ENCODE results near the gene DTL.

DNA sequence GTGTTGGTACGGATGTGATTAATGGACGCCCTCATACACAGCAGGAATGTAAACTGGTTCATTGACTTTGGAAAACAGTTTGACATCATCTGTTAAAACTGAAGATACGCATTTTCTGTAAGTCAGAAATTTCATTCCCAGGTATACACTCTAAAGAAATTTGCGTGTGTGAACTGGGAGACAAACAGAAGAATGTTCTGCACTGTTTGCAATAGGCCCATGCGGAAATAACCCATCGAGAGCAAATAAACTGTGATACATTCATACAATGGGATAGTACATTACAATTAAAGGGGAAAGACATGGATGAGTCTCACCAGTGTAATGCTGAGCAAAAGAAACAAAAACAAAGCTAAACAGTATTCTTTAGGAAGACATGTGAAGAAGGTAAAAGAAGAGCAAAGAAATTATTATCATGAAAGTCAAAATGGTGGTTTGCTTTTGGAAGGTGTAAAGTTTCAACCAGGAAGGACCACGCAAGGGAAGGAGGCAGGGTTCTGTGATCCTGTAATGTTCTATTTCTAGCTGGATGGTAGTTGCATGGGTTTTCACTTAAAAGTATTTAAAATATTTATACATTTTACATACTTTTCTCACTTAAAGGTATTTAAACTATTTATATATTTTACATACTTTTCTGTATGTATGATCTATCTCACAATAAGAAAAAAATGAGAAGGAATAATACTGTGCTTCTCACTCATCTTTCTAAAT lies 30.5 kb upstream of the DTL start:
- TF ChIP-seq, protein P1, sequence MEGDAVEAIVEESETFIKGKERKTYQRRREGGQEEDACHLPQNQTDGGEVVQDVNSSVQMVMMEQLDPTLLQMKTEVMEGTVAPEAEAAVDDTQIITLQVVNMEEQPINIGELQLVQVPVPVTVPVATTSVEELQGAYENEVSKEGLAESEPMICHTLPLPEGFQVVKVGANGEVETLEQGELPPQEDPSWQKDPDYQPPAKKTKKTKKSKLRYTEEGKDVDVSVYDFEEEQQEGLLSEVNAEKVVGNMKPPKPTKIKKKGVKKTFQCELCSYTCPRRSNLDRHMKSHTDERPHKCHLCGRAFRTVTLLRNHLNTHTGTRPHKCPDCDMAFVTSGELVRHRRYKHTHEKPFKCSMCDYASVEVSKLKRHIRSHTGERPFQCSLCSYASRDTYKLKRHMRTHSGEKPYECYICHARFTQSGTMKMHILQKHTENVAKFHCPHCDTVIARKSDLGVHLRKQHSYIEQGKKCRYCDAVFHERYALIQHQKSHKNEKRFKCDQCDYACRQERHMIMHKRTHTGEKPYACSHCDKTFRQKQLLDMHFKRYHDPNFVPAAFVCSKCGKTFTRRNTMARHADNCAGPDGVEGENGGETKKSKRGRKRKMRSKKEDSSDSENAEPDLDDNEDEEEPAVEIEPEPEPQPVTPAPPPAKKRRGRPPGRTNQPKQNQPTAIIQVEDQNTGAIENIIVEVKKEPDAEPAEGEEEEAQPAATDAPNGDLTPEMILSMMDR (IDR thresholded peaks at IDR 0.05; ENCODE audit: insufficient read depth, low read length, poor library complexity, severe bottlenecking), result no peak
- TF ChIP-seq EZH2phosphoT487 (conservative IDR thresholded peaks at IDR 0.05; ENCODE audit: low read length), result no peak

Data from SU-DHL-6 (cell line).